GM19193 (cell line): ENCODE results near the gene EXOC6.

ENCODE experiments used
- POLR2A ChIP-seq: IDR thresholded peaks from 4 replicates; pipeline ENCODE4 v1.6.1; 2011; ENCODE audit not compliant: insufficient read depth, insufficient read length; ENCODE audit errors: extremely low read depth

Gene EXOC6

GRCh38 chr10:92886334-92886961, 38.1 kb downstream of the EXOC6 start:
- TF ChIP-seq POLR2A: no peak

GRCh38 chr10:92890471-92890870, 42.2 kb downstream of the EXOC6 start:
- no peak for TF ChIP-seq POLR2A

GRCh38 chr10:92891885-92892690, 43.8 kb downstream of the EXOC6 start:
- TF ChIP-seq POLR2A: no peak

DNA sequence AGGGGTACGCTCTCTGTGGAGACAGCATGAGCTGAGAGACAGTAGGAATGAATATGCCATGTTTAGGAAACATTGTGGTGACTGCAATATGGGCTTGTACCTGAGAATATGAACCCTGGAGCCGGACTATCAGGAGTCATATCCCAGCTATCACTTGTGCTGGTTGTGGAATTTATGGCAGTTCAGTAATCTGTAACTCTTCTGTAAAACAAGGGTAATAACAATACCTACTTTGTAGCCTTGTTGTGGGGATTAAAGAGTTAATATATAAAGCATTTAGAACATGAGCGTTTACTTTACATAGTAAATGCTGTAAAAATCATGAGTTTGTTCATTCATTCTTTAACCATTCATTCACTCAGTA, 44.4 kb downstream of the EXOC6 start:
- TF ChIP-seq POLR2A: no peak

DNA sequence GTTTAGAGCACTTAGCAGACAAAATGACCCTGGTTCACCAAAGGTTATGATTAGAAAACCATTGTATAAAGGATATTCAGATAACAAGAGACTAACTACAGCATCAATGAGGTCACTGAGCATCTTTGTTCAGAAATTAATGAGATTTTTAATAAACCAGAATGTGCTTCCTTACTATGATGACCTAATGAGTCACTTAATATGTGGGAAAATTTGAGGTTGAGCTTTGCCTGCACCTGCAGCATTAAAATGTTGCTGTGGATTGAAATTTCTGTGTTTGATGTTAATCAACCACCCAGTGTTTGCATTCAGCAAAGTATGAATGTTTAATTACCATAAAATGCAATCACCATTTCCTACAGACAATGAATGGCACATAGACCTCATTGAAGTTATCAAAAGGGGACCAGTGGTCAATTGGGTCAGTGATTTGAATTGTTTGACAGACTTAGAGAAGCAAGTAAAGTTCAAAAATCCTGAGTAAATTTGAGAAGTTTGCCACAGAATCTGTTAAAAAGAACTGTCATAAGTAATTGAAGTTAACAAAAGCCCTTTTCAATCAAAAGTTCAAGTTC, 45.8 kb downstream of the EXOC6 start:
- TF ChIP-seq POLR2A: no peak

- TF ChIP-seq POLR2A: no peak
Observed at GRCh38 chr10:92897916-92898315, 49.6 kb downstream of the EXOC6 start.

DNA sequence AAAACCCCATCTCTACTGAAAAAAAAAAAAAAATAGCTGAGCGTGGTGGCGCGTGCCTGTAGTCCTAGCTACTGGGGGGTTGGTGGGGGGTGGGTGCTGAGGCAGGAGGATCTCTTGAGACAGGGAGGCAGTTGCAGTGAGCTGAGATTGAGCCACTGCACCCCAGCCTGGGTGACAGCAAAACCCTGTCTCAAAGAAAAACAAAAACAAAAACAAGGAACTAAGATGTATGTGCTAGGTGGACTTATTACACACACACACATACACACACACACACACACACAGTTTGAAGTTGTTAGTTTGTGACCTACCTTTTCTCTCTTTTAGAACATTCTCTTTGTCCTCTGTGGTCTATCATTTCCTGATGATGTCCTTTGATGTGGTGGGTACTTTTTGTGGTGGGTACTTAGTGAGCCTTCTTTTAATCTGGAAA, 53.5 kb downstream of the EXOC6 start:
- no peak for TF ChIP-seq POLR2A

DNA sequence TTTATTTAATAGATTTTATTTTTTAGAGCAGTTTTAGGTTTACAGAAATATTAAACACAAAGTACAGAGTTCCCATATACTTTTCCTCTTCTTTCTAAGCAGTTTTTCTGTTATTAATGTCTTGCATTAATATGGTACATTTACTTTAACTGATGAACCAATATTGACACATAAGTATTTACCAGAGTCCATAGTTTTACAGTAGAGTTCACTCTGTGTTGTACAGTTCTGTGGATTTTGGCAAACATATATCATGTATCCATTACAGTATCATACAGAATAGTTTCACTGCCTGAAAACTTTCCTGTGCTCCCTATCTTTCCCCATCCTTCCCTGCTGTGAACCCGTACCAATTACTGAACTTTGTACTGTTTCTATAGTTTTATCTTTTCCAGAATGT, 55.3 kb downstream of the EXOC6 start:
- TF ChIP-seq POLR2A: no peak

DNA sequence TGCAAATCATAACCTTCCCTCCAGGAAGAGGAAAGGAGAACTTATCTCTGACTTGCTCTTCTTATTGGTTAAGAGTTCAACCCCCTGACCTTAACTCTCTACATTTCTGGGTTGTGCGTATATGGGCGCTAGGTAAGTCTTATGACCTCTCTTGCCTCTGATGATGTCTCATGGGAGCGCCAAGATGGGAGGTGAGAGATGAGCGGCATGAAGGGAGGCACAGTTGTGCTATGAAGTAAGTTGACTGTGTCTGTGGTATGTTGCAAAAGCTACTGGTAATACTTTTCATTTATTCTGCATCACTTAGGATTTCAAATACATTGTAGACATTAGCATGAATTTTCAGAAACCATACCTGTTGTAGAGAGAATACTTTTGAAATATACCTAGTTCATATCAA, 59.0 kb downstream of the EXOC6 start:
- TF ChIP-seq POLR2A: no peak

DNA sequence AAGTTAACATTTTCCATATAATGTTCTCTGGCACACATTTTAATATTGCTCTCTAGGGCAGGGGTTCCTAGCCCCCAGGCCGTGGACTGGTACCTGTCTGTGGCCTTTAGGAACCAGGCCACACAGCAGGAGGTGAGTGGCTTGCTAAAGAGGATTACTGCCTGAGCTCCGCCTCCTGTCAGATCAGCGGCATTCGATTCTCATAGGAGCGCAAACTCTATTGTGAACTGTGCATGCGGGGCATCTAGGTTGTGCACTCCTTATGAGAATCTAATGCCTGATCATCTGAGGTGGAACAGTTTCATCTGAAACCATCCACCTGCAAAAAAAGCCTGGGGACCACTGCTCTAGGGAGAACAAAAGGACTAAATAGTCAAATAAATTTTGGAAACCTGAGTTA, 65.7 kb downstream of the EXOC6 start:
- TF ChIP-seq POLR2A: no peak

DNA sequence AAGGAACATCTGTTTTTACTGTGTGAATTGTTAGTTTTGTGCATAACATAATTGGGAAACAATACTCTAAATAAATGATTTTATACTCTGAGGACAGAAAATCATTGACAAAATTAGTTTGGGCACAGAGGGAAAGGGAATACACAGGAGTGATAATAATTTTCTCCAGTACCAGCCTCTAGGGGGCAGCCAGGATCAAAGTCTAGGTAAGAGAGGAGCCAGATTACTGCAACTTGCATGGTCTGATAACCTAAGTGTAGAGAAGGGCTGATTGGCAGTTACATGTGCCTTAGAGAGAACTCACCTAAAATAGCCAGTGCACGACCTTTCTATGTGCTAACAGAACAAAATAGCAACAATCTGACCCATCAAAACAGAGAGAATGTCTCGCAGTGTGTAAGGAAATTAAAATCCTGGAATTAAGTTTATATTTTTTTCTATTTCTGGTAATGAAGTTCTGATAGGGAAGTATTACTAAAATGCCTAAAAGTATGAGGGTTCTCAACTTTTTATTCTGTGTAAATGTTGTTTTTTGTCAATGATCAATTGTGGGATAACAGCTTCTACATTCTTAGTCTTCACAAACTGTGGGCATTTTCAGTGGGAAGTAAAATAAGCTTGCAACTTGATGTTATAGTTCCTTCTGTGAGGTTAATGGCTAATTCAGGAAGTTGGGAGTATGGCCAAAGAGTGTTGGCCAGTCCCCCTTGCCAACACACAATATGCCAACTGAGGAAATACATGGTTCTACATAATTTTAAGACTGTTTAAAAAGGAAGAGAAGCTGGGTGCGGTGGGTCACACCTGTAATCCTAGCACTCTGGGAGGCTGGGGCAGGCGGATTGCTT, 66.4 kb downstream of the EXOC6 start:
- no peak for TF ChIP-seq POLR2A

DNA sequence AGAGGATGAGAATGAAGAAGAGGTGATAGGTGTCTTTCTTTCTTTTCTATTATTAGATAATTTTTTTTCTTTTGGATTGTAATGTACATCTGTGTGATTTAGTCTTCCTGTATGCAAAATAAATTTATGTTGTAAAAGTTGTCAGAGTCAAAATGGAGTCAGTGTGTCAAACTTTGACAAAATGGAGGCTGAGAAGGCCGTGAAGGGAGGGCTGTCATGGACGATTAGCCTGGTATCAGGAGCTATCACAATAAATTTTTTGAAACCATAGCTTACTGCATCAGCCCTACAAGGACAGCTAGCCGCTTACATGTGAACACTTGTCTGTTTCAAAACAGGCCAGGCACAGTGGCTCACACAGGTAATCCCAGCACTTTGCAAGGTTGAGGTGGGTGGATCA, 67.6 kb downstream of the EXOC6 start:
- TF ChIP-seq POLR2A: no peak

DNA sequence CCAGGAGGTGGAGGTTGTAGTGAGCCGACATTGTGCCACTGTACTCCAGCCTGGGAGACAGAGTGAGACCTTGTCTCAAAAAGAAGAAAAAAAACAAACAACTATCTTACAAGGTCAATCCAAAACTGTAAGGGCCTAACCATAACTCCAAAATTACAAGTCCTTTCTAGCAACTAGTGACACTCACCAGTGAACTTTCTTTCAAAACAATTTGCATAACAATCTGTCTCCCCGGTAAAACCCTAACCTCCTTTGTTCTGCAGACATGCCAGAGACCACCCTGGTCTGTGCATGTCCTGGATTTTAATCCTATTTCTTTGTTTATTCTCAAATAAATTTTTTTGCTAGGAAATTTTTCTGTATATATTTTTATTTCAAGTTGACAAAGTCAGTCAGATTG, 68.1 kb downstream of the EXOC6 start:
- TF ChIP-seq POLR2A: no peak

DNA sequence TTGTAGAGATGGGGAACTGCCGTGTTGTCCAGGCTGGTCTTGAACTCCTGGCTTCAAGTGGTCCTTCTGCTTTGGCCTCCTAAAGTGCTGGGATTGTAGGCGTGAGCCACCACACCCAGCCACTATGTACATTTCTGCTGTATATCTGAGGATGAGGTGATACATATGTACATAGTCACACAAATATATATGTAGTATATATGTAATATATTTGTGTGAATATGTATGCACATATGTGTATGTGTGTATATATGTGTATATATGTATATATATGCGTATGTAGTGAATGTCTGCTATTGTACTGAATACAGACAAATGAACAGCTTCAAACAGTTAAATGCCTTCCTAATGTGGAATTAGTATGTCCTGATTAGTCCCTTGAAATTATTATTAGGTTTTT, 70.3 kb downstream of the EXOC6 start:
- TF ChIP-seq POLR2A: no peak

DNA sequence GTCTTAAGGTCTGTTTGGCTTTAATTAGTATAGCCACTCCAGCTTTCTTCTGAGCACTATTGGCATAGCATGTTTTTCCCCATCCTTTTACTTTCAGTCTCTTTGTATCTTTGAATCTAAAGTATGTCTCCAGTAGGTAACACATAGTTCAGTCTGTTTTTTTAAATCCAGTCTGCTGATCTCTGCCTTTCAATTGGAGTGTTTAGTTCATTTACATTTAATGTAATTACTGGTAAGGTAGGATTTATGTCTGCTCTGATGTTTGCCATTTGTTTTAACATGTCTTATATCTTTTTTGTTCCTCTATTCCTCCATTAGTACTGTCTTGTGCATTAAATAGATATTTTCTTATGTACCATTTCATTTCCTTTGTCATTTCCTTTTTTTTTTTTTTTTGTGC, 72.5 kb downstream of the EXOC6 start:
- TF ChIP-seq POLR2A: no peak
